ENCODE data around the gene OXCT2. TPM values are rescaled to one million over a fixed set of nuclear protein-coding genes. Genes with fewer than 3 reads are reported as not detected.
"Not testable (repeated sequence)": the region's sequence is repeated elsewhere in the genome, so short reads cannot be mapped to it uniquely, and the experiment has no call there.

Gene OXCT2
- total RNA-seq (2022) (1.0 and 1.3 TPM in 2 replicates), Bru-seq, nascent RNA (percentile 28 among the genes with signal in this experiment), BruChase-seq, experiment 1, labeled RNA remaining after a 6-hour chase (percentile 43 among the genes with signal in this experiment), BruChase-seq, experiment 2, labeled RNA remaining after a 2-hour chase (percentile 41 among the genes with signal in this experiment)
- long read RNA-seq = 0 reads

GRCh38 chr1:39771022-39771532, at the start of gene OXCT2:
Gene OXCT2, minus strand, starts transcription at chr1:39771348. Its CDS starts 93 bp downstream, at chr1:39771255.
- not testable (repeated sequence) for H3K4me3 Mint-ChIP-seq (ENCODE audit: low read depth, unreplicated experiment)

GRCh38 chr1:39819091-39819812, 48.1 kb upstream of the OXCT2 start:
- DNase-seq = peak; percentile 55
- CTCF ChIA-PET = interaction anchor here (1.0 to 3.2 kb wide), 2 partner anchors 82 to 154 kb away, joined by 3 to 26 read pairs; partner anchors contain the start of gene MYCL
- no TSS peak for BruUV-seq (replicated peaks)
- no peak for TF ChIP-seq CTCF (IDR thresholded peaks at IDR 0.05; ENCODE audit: unreplicated experiment)
- Mint-ChIP-seq H3K4me1 (ENCODE audit: low read depth, unreplicated experiment) (peaks cover 20% of the 10 kb centered on the region), H3K27me3 (ENCODE audit: unreplicated experiment) (peaks cover 15% of the 10 kb centered on the region), H3K4me3 (ENCODE audit: low read depth, unreplicated experiment) (no peak overlapping the region), H3K36me3 (ENCODE audit: insufficient read depth, unreplicated experiment) (no peaks in the 10 kb centered on the region), H3K27ac (ENCODE audit: unreplicated experiment) (no peak overlapping the region), H3K9me3 (ENCODE audit: low read depth, unreplicated experiment) (no peaks in the 10 kb centered on the region)
- intact Hi-C loops (cut with micrococcal nuclease; ENCODE audit: unreplicated experiment) = no loop called here

More at GRCh38 chr1:39771022-39771532, at the start of gene OXCT2:
- CTCF ChIA-PET; BruUV-seq (replicated peaks); H3K27ac Mint-ChIP-seq (ENCODE audit: unreplicated experiment); H3K9me3 Mint-ChIP-seq (ENCODE audit: low read depth, unreplicated experiment); intact Hi-C loops (cut with micrococcal nuclease; ENCODE audit: unreplicated experiment); DNase-seq; H3K36me3 Mint-ChIP-seq (ENCODE audit: insufficient read depth, unreplicated experiment); H3K4me1 Mint-ChIP-seq (ENCODE audit: low read depth, unreplicated experiment); H3K27me3 Mint-ChIP-seq (ENCODE audit: unreplicated experiment): not testable (repeated sequence)

GRCh38 chr1:39818482-39818881, 47.3 kb upstream of the OXCT2 start:
- intact Hi-C loops (cut with micrococcal nuclease; ENCODE audit: unreplicated experiment) = no loop called here
- Mint-ChIP-seq H3K4me1 (ENCODE audit: low read depth, unreplicated experiment) (peaks cover 20% of the 10 kb centered on the region), H3K4me3 (ENCODE audit: low read depth, unreplicated experiment) (no peak overlapping the region), H3K27me3 (ENCODE audit: unreplicated experiment) (peaks cover 15% of the 10 kb centered on the region), H3K9me3 (ENCODE audit: low read depth, unreplicated experiment) (no peaks in the 10 kb centered on the region), H3K36me3 (ENCODE audit: insufficient read depth, unreplicated experiment) (no peaks in the 10 kb centered on the region), H3K27ac (ENCODE audit: unreplicated experiment) (no peak overlapping the region)
- CTCF ChIA-PET = interaction anchor here (1.2 to 3.2 kb wide), 2 partner anchors 83 to 156 kb away, joined by 4 to 26 read pairs; partner anchors contain the start of gene MYCL
- BruUV-seq (replicated peaks) = no TSS peak
- TF ChIP-seq CTCF (IDR thresholded peaks at IDR 0.05; ENCODE audit: unreplicated experiment) = no peak
- DNase-seq = peak; percentile 15

- CTCF ChIA-PET = interaction anchor here (0.8 to 3.2 kb wide), 5 partner anchors 28 to 157 kb away, joined by 3 to 26 read pairs (median 4); partner anchors contain the start of gene MYCL
- intact Hi-C loops (cut with micrococcal nuclease; ENCODE audit: unreplicated experiment) = loop anchor here (1.0 to 2.0 kb wide), 3 partner anchors 85 to 215 kb away; no protein-coding TSS in a partner anchor
- H3K4me1 Mint-ChIP-seq (ENCODE audit: low read depth, unreplicated experiment) = peaks cover 20% of the 10 kb centered on the region
- H3K27ac Mint-ChIP-seq (ENCODE audit: unreplicated experiment) = peak overlapping the region; percentile 68
- peak overlapping the region; percentile 17 for H3K4me3 Mint-ChIP-seq (ENCODE audit: low read depth, unreplicated experiment)
- DNase-seq = peak; percentile 56
- peaks cover 15% of the 10 kb centered on the region for H3K27me3 Mint-ChIP-seq (ENCODE audit: unreplicated experiment)
- not testable (repeated sequence) for H3K9me3 Mint-ChIP-seq (ENCODE audit: low read depth, unreplicated experiment); BruUV-seq (replicated peaks); H3K36me3 Mint-ChIP-seq (ENCODE audit: insufficient read depth, unreplicated experiment)
- TF ChIP-seq CTCF (IDR thresholded peaks at IDR 0.05; ENCODE audit: unreplicated experiment) = peak; percentile 2
Observed at GRCh38 chr1:39817091-39817932, 46.2 kb upstream of the OXCT2 start.

Data from Calu3 (cell line).